Neural progenitor cell (in vitro differentiated cells): Measurements from ENCODE around the gene C2orf72. TPM values are rescaled to one million over a fixed set of nuclear protein-coding genes. Genes with fewer than 3 reads are reported as not detected.

Experiments
- DNase-seq: peaks from one replicate; pipeline ENCODE4 v3.0.0-alpha.2; 2016; ENCODE audit warnings: low spot score
- H2AFZ ChIP-seq: fragments of 200-600 bp; sonication (generic); replicated peaks from 2 replicates; pipeline ENCODE4 v1.6.1; 2016; ENCODE audit warnings: antibody characterized with exemption
- H3F3A ChIP-seq: fragments of 200-600 bp; sonication (generic); 2 replicates; pipeline ENCODE4 v1.6.1; 2016; ENCODE audit warnings: antibody characterized with exemption, low read depth
- H3K27ac ChIP-seq: fragments of 200-600 bp; sonication (generic); 2 replicates; pipeline ENCODE4 v1.5.1; 2016; ENCODE audit warnings: mild to moderate bottlenecking
- H3K27me3 ChIP-seq: fragments of 200-600 bp; sonication (generic); 2 replicates; pipeline ENCODE4 v1.6.1; 2016; ENCODE audit warnings: mild to moderate bottlenecking, moderate library complexity
- H3K36me3 ChIP-seq: fragments of 200-600 bp; sonication (generic); 2 replicates; pipeline ENCODE4 v1.5.1; 2016
- H3K4me1 ChIP-seq: fragments of 200-600 bp; sonication (generic); 2 replicates; pipeline ENCODE4 v1.6.1; 2016; ENCODE audit warnings: mixed run types
- H3K4me2 ChIP-seq: fragments of 200-600 bp; sonication (generic); 2 replicates; pipeline ENCODE4 v1.6.1; 2016
- H3K4me3 ChIP-seq: fragments of 200-600 bp; sonication (generic); 2 replicates; pipeline ENCODE4 v1.5.1; 2016
- H3K79me2 ChIP-seq: fragments of 200-600 bp; sonication (generic); 2 replicates; pipeline ENCODE4 v1.6.1; 2016; ENCODE audit warnings: low read depth
- H3K9ac ChIP-seq: fragments of 200-600 bp; sonication (generic); 2 replicates; pipeline ENCODE4 v1.6.1; 2016
- H3K9me3 ChIP-seq: fragments of 200-600 bp; sonication (generic); 2 replicates; pipeline ENCODE4 v1.5.1; 2016; ENCODE audit warnings: low read depth
- H4K20me1 ChIP-seq: fragments of 200-600 bp; sonication (generic); 2 replicates; pipeline ENCODE4 v1.6.1; 2016; ENCODE audit warnings: low read depth
- H3K27ac Mint-ChIP-seq: 3 replicates; pipeline ENCODE4 v1.8.0; 2021; ENCODE audit warnings: mixed read lengths
- H3K27me3 Mint-ChIP-seq: 2 replicates; pipeline ENCODE4 v1.8.0; 2022; ENCODE audit warnings: low read depth, mild to moderate bottlenecking, inconsistent platforms, moderate library complexity, mixed read lengths; ENCODE audit not compliant: insufficient read depth
- H3K36me3 Mint-ChIP-seq: 3 replicates; pipeline ENCODE4 v1.8.0; 2021; ENCODE audit warnings: mixed read lengths
- H3K4me1 Mint-ChIP-seq: 3 replicates; pipeline ENCODE4 v1.8.0; 2021; ENCODE audit warnings: mixed read lengths
- H3K4me3 Mint-ChIP-seq: 3 replicates; pipeline ENCODE4 v1.8.0; 2021; ENCODE audit warnings: mild to moderate bottlenecking, moderate library complexity, mixed read lengths
- H3K9me3 Mint-ChIP-seq: 3 replicates; pipeline ENCODE4 v1.8.0; 2020; ENCODE audit warnings: mixed read lengths
- EZH2 ChIP-seq: fragments of 200-600 bp; sonication (generic); IDR thresholded peaks from 2 replicates; pipeline ENCODE4 v1.6.1; 2017; ENCODE audit warnings: antibody characterized with exemption, mild to moderate bottlenecking, moderate library complexity
- EZH2phosphoT487 ChIP-seq: fragments of 200-600 bp; sonication (generic); IDR thresholded peaks from 2 replicates; pipeline ENCODE4 v1.6.1; 2017; ENCODE audit warnings: antibody characterized with exemption
- total RNA-seq: library from RNA; depleted of rRNA; stranded (reverse); fragments of >200 nt; gene quantifications from 2 replicates; pipeline ENCODE4 v1.2.3, GENCODE V29; 2015; ENCODE audit warnings: low replicate concordance
- TF ChIP-seq, protein P1 (sequence below): fragments of 200-600 bp; sonication (generic); IDR thresholded peaks from 2 replicates; pipeline ENCODE4 v1.5.1; 2017; ENCODE audit warnings: antibody characterized with exemption, mild to moderate bottlenecking

Gene C2orf72
- total RNA-seq, 1 donor from 2014 or later: 2.4 TPM

DNA sequence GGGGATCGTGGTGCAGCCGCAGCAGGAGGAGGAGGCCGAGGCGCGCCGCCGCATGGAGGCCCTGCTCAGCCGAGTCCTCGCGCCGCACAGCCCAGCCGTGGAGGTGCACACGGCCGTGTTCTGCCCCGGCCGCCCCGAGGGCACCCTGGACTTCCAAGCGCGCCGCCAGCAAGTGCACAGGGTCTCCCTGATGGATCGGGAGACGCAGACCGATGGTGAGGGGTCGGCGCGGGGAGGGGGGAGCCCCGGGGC lies 46.5 kb upstream of the C2orf72 start:
- Mint-ChIP-seq H3K27me3 (peaks cover 4% of the 10 kb centered on the region), H3K9me3 (no peaks in the 10 kb centered on the region), H3K4me3 (no peak overlapping the region), H3K36me3 (no peaks in the 10 kb centered on the region), H3K4me1 (peaks cover 6% of the 10 kb centered on the region), H3K27ac (no peak overlapping the region)
- H3K4me3 ChIP-seq: no peak overlapping the region
- DNase-seq: no peak
- TF ChIP-seq EZH2: no peak
- TF ChIP-seq EZH2phosphoT487: no peak
- TF ChIP-seq, protein P1, sequence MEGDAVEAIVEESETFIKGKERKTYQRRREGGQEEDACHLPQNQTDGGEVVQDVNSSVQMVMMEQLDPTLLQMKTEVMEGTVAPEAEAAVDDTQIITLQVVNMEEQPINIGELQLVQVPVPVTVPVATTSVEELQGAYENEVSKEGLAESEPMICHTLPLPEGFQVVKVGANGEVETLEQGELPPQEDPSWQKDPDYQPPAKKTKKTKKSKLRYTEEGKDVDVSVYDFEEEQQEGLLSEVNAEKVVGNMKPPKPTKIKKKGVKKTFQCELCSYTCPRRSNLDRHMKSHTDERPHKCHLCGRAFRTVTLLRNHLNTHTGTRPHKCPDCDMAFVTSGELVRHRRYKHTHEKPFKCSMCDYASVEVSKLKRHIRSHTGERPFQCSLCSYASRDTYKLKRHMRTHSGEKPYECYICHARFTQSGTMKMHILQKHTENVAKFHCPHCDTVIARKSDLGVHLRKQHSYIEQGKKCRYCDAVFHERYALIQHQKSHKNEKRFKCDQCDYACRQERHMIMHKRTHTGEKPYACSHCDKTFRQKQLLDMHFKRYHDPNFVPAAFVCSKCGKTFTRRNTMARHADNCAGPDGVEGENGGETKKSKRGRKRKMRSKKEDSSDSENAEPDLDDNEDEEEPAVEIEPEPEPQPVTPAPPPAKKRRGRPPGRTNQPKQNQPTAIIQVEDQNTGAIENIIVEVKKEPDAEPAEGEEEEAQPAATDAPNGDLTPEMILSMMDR: no peak
- no peaks in the 10 kb centered on the region for H3K79me2 ChIP-seq
- no peaks in the 10 kb centered on the region for H4K20me1 ChIP-seq
- H3K4me2 ChIP-seq: no peak overlapping the region
- H3K27ac ChIP-seq: no peak overlapping the region
- no peaks in the 10 kb centered on the region for H3K36me3 ChIP-seq
- H3K9ac ChIP-seq: no peak overlapping the region
- H2AFZ ChIP-seq: no peak overlapping the region
- peaks cover 12% of the 10 kb centered on the region for H3K27me3 ChIP-seq
- no peaks in the 10 kb centered on the region for H3K4me1 ChIP-seq
- no peaks in the 10 kb centered on the region for H3K9me3 ChIP-seq
- H3F3A ChIP-seq: no peaks in the 10 kb centered on the region

DNA sequence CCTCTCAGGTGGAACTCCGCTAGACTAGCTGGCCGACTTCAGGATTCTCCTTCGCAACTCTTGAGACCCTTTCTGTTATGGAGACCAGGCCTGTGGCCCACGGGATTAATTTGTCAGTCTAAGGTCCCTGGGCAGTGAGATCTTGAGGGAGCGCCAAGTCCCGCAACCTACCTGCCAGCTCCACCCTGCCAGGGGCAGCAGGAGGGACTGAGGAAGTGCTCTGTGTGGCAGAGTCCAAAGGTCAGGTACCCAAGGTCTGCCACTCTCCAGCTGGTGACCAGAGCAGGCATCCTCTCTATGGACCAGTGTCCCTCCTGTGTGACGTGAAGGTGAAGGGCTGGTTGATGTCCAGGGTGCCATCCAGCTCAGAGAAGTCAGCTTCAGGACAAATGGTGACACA lies 45.7 kb upstream of the C2orf72 start:
- H3K79me2 ChIP-seq: no peaks in the 10 kb centered on the region
- TF ChIP-seq, protein P1: no peak
- TF ChIP-seq EZH2phosphoT487 (no peak), EZH2 (no peak)
- peak overlapping the region; percentile 58 for H3K27ac Mint-ChIP-seq
- no peak overlapping the region for H3K4me2 ChIP-seq
- H3K27me3 Mint-ChIP-seq: peaks cover 4% of the 10 kb centered on the region
- no peak overlapping the region for H2AFZ ChIP-seq
- no peaks in the 10 kb centered on the region for H4K20me1 ChIP-seq
- H3K4me3 Mint-ChIP-seq: no peak overlapping the region
- H3K4me3 ChIP-seq: no peak overlapping the region
- no peaks in the 10 kb centered on the region for H3K4me1 ChIP-seq
- no peak overlapping the region for H3K9ac ChIP-seq
- H3K9me3 ChIP-seq: no peaks in the 10 kb centered on the region
- H3K4me1 Mint-ChIP-seq: peaks cover 4% of the 10 kb centered on the region
- no peaks in the 10 kb centered on the region for H3K9me3 Mint-ChIP-seq
- H3K27me3 ChIP-seq: peaks cover 5% of the 10 kb centered on the region
- no peak overlapping the region for H3K27ac ChIP-seq
- H3K36me3 ChIP-seq: no peaks in the 10 kb centered on the region
- H3F3A ChIP-seq: no peaks in the 10 kb centered on the region
- H3K36me3 Mint-ChIP-seq: no peaks in the 10 kb centered on the region
- no peak for DNase-seq

DNA sequence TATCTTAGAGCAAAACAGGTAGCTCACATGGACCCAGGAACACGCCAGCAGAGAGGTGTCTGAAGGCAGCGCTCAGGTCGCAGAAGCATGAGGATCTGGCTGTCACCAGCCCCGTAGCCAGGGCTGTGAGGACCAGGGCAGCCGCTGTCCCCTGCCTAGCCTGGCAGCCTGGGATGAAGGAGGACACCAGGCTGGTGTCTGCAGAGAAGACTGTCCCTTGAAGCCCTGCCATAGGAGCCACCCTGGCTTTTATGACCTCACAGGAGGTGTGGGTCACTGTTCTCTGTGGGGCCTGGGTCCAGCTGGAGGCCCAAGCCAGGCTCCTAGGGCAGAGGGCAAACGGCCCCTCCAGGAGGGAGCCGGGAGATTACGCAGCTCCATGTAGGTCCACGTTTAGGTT lies 41.5 kb upstream of the C2orf72 start, which contains the start of gene SPATA3:
Gene SPATA3, plus strand, starts transcription at position 301 of the 400 bp plus-strand sequence. CDS start 113 bp downstream, outside the sequence.
- H3K9ac ChIP-seq: no peak within 1 kb of the TSS
- Mint-ChIP-seq H3K27ac (no peak within 1 kb of the TSS), H3K27me3 (peaks cover 4% of the 10 kb centered on the region), H3K4me1 (no peaks in the 10 kb centered on the region), H3K4me3 (no peak within 1 kb of the TSS), H3K36me3 (no peaks in the 10 kb centered on the region), H3K9me3 (peaks cover 2% of the 10 kb centered on the region)
- H3K4me2 ChIP-seq: no peak within 1 kb of the TSS
- no peak within 1 kb of the TSS for H3K27ac ChIP-seq
- no peaks in the 10 kb centered on the region for H3K9me3 ChIP-seq
- H3F3A ChIP-seq: no peaks in the 10 kb centered on the region
- H3K27me3 ChIP-seq: peaks cover 17% of the 10 kb centered on the region
- H4K20me1 ChIP-seq: no peaks in the 10 kb centered on the region
- no peak for TF ChIP-seq EZH2
- TF ChIP-seq, protein P1: no peak
- no peak for TF ChIP-seq EZH2phosphoT487
- no peaks in the 10 kb centered on the region for H3K79me2 ChIP-seq
- no peaks in the 10 kb centered on the region for H3K36me3 ChIP-seq
- H3K4me3 ChIP-seq: no peak within 1 kb of the TSS
- no peaks in the 10 kb centered on the region for H3K4me1 ChIP-seq
- H2AFZ ChIP-seq: no peak within 1 kb of the TSS
- DNase-seq: no peak

DNA sequence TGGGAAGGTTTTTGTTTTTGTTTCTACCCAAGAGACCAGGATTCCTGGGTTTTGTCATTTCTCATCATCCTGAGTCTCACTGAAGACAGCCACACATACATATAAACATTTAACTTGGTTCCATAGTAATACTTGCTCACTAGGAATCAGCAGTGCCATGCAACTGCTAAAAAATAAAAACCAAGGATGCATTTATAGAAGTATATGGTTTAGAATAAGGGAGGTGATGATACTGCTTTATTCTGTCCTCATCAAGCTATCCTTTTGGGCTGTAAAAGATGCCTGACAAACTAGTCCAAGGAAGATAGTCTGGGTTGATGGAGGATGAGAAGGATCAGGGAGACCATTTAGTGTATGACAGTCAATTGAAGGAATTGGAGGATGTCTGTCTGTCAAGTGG lies 40.7 kb upstream of the C2orf72 start:
- H3K4me3 ChIP-seq: no peak overlapping the region
- DNase-seq: no peak
- TF ChIP-seq EZH2 (no peak), EZH2phosphoT487 (no peak)
- TF ChIP-seq, protein P1: no peak
- Mint-ChIP-seq H3K36me3 (no peaks in the 10 kb centered on the region), H3K27me3 (peaks cover 5% of the 10 kb centered on the region), H3K27ac (no peak overlapping the region), H3K4me3 (no peak overlapping the region), H3K4me1 (no peaks in the 10 kb centered on the region), H3K9me3 (peaks cover 2% of the 10 kb centered on the region)
- H2AFZ ChIP-seq: no peak overlapping the region
- H4K20me1 ChIP-seq: no peaks in the 10 kb centered on the region
- H3K27ac ChIP-seq: no peak overlapping the region
- H3F3A ChIP-seq: no peaks in the 10 kb centered on the region
- no peaks in the 10 kb centered on the region for H3K36me3 ChIP-seq
- H3K4me1 ChIP-seq: no peaks in the 10 kb centered on the region
- no peak overlapping the region for H3K4me2 ChIP-seq
- H3K27me3 ChIP-seq: peaks cover 19% of the 10 kb centered on the region
- no peaks in the 10 kb centered on the region for H3K79me2 ChIP-seq
- no peak overlapping the region for H3K9ac ChIP-seq
- no peaks in the 10 kb centered on the region for H3K9me3 ChIP-seq
